CMK (cell line): ENCODE data around the gene LRSAM1.
A peak's percentile ranks its signal among the peaks of the same experiment; 100 is the strongest.

ENCODE experiments used
- DNase-seq: peaks from one replicate; pipeline ENCODE4 v3.0.0-alpha.2; 2010; ENCODE audit warnings: low read depth

The LRSAM1 gene

GRCh38 chr9:127426756-127427155, 24.6 kb upstream of the LRSAM1 start:
- DNase-seq: no peak

GRCh38 chr9:127428348-127428747, 23.0 kb upstream of the LRSAM1 start:
- no peak for DNase-seq

DNA sequence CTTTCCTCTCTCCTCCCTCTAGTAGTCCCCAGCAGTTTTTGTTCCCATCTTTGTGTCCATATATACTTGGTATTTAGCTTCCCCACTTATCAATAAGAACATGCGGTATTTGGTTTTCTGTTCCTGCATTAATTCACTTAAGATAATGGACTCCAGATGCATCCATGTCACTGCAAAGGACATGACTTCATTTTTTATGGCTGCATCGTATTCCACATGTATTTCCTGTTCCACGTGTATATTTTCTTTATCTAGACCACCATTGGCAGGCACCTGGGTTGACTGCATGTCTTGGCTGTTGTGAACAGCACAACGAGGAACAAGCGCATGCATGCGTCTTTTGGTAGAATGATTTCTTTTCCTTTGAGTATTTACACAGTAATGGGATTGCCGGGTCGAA, 20.9 kb upstream of the LRSAM1 start:
- no peak for DNase-seq

DNA sequence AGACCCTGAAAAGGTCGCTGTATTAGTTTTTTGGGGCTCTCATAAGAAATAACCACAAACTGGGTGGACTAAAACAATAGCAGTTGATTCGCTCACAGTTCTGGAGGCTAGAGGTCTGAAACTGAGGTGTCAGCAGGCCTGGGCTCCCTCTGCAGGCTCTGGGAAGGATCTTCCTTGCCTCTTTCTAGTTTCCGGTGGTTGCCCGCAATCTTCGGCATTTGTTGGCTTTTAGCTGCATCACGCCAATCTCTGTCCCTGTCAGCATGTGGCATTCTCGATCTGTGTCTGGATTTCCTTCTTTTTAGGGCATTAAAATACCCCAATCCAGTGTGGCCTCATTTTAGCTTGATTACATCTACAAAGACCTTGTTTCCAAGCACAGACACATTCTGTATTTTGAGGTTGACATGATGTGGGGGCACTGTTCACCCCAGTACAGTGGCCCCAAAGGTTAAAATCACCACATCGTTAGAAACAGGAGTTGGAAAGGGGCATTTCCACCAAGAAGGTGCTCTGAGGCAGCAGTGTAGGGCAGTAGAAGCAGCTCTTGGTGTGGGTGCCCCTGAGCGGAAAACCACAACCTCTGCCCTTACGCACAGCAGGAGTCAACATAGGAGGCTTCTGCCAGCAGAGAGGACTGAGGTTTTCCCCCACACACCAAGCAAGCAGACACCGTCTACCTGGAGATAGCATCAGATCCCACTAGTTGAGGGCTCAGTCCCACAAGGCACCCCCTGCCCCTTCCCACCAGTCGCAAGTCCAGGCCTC, 13.6 kb upstream of the LRSAM1 start:
- no peak for DNase-seq

DNA sequence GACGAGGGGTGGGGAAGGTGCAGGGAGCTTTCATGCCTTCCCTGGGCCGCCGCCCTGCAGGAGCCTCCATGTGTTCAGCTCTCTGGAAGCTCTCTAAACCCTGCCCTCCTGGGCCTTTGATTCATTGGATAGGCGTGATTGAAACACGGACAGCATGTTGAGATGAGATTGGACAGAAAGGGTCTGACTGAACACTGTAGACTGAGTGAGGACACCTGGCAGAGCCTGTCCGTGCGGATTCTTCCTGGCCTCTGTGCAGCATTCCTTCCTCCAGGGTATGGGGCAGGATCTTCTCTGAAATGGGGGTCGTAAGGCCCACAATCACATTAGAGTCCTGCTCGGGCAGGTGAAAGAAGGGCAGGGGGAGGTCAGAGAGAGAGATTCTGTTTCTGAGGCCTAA, 12.9 kb upstream of the LRSAM1 start:
- DNase-seq: no peak

DNA sequence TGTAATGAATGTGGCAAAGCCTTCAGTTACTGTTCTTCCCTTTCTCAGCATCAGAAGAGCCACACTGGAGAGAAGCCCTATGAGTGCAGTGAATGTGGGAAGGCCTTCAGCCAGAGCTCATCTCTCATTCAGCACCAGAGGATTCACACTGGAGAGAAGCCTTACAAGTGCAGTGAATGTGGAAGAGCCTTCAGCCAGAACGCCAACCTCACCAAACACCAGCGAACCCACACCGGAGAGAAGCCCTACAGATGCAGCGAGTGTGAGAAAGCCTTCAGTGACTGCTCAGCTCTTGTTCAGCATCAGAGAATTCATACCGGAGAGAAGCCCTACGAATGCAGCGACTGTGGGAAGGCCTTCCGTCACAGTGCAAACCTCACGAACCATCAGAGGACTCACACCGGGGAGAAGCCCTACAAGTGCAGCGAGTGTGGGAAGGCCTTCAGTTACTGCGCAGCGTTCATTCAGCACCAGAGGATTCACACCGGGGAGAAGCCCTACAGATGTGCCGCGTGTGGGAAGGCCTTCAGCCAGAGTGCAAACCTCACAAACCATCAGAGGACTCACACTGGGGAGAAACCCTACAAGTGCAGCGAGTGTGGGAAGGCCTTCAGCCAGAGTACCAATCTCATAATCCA, 6.9 kb upstream of the LRSAM1 start:
- DNase-seq: no peak

GRCh38 chr9:127444921-127445850, 6.1 kb upstream of the LRSAM1 start:
- no peak for DNase-seq

DNA sequence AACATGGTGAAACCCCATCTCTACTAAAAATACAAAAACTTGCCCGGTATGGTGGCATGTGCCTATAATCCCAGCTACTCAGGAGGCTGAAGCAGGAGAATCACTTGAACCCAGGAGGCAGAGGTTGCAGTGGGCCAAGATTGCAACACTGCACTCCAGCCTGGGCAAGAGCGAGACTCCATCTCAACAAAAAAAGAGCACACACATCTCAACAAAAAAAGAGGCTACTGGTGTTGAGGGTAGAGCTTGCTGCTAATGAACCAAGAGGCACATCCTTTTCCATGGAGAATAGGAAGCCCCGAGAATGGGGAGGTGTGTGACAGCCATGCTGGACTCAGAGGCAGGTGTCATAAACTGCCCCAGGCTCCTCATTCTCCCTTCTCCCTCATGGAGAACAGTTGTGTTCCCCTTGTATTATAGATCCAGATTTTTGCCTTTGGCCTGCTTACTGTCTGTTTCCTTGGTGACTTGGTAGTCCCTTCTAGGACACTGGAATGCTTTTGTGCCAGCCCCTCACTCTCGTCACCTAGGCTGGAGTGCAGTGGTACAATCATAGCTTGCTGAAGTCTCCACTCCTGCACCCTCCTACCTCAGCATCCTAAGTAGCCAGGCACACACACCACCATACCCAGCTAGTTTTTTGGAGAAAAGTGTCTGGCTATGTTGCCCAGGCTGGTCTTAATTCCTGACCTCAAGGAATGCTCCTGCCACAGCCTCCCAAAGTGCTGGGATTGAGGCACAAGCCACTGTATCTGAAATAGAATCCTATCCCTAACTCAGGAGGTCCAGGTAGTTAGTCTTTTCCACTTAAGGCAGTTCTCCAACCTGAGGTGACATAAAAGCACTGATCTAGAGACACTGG, 5.2 kb upstream of the LRSAM1 start:
- DNase-seq: no peak

GRCh38 chr9:127446713-127447415, 4.4 kb upstream of the LRSAM1 start:
- DNase-seq: no peak

- no peak for DNase-seq
Observed at GRCh38 chr9:127447416-127448111, 3.7 kb upstream of the LRSAM1 start.

DNA sequence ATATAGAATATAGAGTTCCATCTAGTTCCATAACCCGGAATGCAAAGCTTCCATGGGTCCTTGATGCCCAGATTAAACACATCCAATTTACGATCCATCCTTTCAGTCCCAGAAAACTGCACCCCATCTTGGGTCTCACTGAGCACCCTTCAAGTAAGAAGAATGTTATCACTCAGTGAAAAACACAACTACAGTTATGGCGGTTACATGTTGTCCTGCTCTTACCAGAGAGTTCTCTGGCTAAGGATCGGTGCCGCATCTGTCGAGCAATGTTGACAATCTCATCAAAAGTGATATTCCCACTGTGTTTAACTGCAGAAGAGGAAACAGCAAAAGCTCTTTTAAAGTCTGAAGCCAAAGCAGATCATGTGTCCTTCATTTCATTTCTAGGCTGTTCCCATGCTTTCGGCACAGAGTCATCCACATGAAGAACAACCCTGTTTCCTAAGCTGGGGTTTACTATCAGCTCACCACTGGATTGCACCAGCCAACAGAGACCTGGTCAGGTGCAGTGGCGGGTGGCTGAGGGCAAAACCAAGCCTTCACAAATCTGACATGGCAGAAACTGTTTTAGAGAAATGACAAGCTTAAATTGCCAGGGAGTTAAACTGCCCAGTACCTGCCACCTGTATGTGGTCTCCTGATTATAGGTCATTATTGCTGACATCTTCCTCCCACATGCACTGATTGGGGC, 3.1 kb upstream of the LRSAM1 start:
- DNase-seq: no peak

GRCh38 chr9:127449332-127449966, 1.9 kb upstream of the LRSAM1 start:
- no peak for DNase-seq

DNA sequence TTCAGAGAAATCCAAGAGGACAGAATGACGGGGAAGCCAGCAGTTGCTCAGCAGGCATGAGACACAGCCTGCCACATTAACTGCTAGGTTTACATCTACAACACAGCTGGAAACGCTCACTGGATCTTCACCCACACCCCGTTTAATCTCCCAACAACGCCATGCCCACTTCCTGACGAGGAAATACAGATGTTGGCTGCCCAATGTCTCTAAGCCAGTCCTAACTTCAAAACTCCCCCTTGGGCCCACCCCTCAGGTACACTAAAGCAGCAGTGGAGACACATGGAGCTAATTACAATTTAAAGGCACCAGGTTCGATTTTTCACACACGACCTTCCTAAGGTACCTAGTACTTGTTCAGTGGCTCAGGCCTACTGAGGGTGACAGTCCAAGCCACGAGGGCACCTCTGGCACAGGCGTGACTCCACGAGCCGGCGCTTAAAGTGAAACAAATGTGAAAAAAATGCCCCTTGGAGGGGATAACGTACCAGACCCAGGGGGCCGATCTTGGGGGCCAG, 1.0 kb upstream of the LRSAM1 start:
- no peak for DNase-seq

DNA sequence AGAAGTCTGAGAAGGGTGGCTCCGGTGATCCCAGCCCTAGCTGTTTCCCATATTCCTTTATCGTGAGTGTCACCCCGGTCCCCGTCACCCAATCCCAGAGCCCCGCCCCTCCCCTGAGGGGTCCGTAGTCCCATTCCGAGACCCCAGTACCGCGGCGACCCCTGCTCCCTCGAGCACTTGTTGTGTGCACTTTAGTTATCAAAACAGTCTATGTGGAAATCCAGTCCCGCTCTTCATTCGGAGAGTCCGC, 223 bp downstream of the LRSAM1 start:
- DNase-seq: no peak

- DNase-seq: peak; percentile 81
Observed at GRCh38 chr9:127451858-127452656, 747 bp downstream of the LRSAM1 start.

DNA sequence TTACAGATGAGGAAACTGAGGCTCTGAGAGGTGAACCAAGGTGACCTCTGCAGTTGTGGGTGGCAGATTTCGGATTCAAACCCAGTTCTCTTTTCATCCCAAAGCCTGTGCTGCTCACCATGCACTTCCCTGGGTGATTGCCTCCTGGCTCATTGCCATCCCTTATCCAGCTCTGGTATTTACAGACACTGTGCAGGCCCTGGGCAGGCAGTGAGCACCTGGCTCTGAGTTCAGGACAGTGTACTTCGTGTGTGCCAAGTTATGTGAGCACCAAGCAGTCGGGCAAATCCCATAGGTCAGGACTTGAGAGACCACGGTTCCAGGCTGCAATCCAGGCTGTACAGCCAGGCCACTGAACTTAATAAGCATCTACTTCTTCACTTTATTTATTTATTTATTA, 1.4 kb downstream of the LRSAM1 start:
- no peak for DNase-seq

- peak; percentile 90 for DNase-seq
Observed at GRCh38 chr9:127455324-127455992, 4.1 kb downstream of the LRSAM1 start.
